Spleen (tissue), 7 donors: Measurements from ENCODE around the gene CLBA1.
"Not testable (repeated sequence)": the region's sequence is repeated elsewhere in the genome, so short reads cannot be mapped to it uniquely, and the experiment has no call there.

Experiments used
- CTCF ChIP-seq, 11 experiments: fragments of 200-600 bp in 7 of 11; fragments of 450-650 bp in 4 of 11; sonication (generic) in 4 of 11; IDR thresholded peaks in 8 of 11; conservative IDR thresholded peaks in 3 of 11; 1 replicate in 7 of 11; 2 replicates in 4 of 11; pipeline versions ENCODE4 v1.4.0 to v1.8.0; 2016 to 2021; ENCODE audit warnings: antibody characterized with exemption in 11 of 11, inconsistent platforms in 4 of 11, mild to moderate bottlenecking in 1 of 11
- POLR2AphosphoS5 ChIP-seq, 3 donors: sonication (generic); formaldehyde crosslinking; IDR thresholded peaks; one replicate each; pipeline ENCODE4 v1.5.1; 2017; ENCODE audit warnings: antibody characterized with exemption in 3 of 3
- donor health status: DM: no; HTN: no; CAD: no; lungs with moderate emphysema.
- donor health status: DM: no; HTN: no; CAD: no.
- donor health status: DM: no; HTN: no; CAD: no.

DNA sequence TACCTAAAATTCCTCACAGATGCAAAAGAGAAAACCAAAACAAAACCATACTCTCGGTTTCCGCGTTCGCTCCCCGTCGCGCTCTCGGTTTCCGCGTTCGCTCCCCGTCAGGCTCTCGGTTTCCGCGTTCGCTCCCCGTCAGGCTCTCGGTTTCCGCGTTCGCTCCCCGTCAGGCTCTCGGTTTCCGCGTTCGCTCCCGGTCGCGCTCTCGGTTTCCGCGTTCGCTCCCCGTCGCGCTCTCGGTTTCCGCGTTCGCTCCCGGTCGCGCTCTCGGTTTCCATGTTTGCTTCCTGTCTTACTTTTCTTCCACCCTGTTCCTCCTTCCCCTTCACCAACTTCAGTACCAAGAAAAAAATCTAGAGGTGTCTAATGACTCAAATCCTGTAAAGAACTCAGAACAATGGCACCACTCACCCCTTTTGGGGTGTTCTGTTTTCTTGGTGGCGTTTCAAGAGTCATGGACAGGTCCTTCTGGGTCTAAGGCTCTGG is 47.9 kb downstream of the CLBA1 start:
- not testable (repeated sequence) for TF ChIP-seq CTCF (IDR thresholded peaks at IDR 0.05 in 8 of 11, conservative IDR thresholded peaks at IDR 0.05 in 3 of 11); POLR2AphosphoS5 (IDR thresholded peaks at IDR 0.05)
